Endothelial cell of umbilical vein (primary cell): ENCODE data around the gene RAB25. TPM values are rescaled to one million over a fixed set of nuclear protein-coding genes. Genes with fewer than 3 reads are reported as not detected.
A peak's percentile ranks its signal among the peaks of the same experiment; 100 is the strongest.
"Not testable (repeated sequence)": the region's sequence is repeated elsewhere in the genome, so short reads cannot be mapped to it uniquely, and the experiment has no call there.

Experiments used
- BruUV-seq: library from RNA; stranded (reverse); fragments of 400-500 nt; replicated peaks from 2 replicates; lab custom pipeline; 2021; lab: Mats Ljungman, UMichigan
- CTCF ChIA-PET: fragments of 300-600, 350-600 bp; sonication (Branson Sonifier 250); formaldehyde crosslinking; loops from one replicate; lab custom pipeline; 2021; ENCODE audit warnings: antibody characterized with exemption, inconsistent platforms; lab: Charles Lee
- POLR2A ChIA-PET: fragments of 300-600, 350-600 bp; sonication (Branson Sonifier 250); formaldehyde crosslinking; loops from one replicate; lab custom pipeline; 2021; ENCODE audit warnings: antibody characterized with exemption, inconsistent platforms; lab: Charles Lee
- DNase-seq: peaks from one replicate; pipeline ENCODE4 v3.0.0-alpha.2; 2011; ENCODE audit warnings: low read depth, low spot score
- FAIRE-seq: peaks from 2 replicates; lab custom pipeline; 2011; peaks lifted over from hg19 to GRCh38; lab: Jason Lieb, UNC
- H2AFZ ChIP-seq: 2 replicates; pipeline ENCODE4 v1.6.0; 2012; ENCODE audit warnings: low read depth, low read length, control low read depth, inconsistent platforms
- H3K27ac ChIP-seq: 2 replicates; pipeline ENCODE4 v1.5.1; 2011; ENCODE audit warnings: low read depth, mild to moderate bottlenecking, control low read depth, low read length, moderate library complexity; ENCODE audit not compliant: insufficient read depth
- H3K27me3 ChIP-seq, 2 experiments: 2 replicates each; pipeline versions ENCODE4 v1.6.0 to v1.6.1; 2011; ENCODE audit warnings: low read length in 2 of 2, mixed read lengths in 1 of 2; ENCODE audit not compliant: control insufficient read depth in 2 of 2, insufficient read depth in 2 of 2
- H3K36me3 ChIP-seq, 2 experiments: 2 replicates in 1 of 2; 3 replicates in 1 of 2; pipeline ENCODE4 v1.5.1; 2011; ENCODE audit warnings: low read length in 2 of 2, mild to moderate bottlenecking in 1 of 2, moderate library complexity in 1 of 2; ENCODE audit not compliant: control insufficient read depth in 2 of 2, insufficient read depth in 2 of 2; ENCODE audit errors: extremely low read depth in 1 of 2
- H3K4me1 ChIP-seq: 3 replicates; pipeline ENCODE4 v1.5.1; 2011; ENCODE audit warnings: mild to moderate bottlenecking, low read length; ENCODE audit not compliant: control insufficient read depth, insufficient read depth; ENCODE audit errors: extremely low read depth
- H3K4me2 ChIP-seq: 2 replicates; pipeline ENCODE4 v1.6.1; 2011; ENCODE audit warnings: low read length, control low read depth, mixed read lengths; ENCODE audit not compliant: insufficient read depth
- H3K4me3 ChIP-seq, 3 experiments: fragments of 200-600 bp in 1 of 3; sonication (generic), shearing (Covaris generic) in 1 of 3; replicated peaks in 1 of 3; 2 replicates each; pipeline ENCODE4 v1.5.1; 2011 to 2016; ENCODE audit warnings: control low read depth in 3 of 3, low read length in 3 of 3, mild to moderate bottlenecking in 2 of 3, inconsistent platforms in 1 of 3, low read depth in 1 of 3, moderate library complexity in 1 of 3; ENCODE audit not compliant: insufficient read depth in 1 of 3
- H3K79me2 ChIP-seq: 2 replicates; pipeline ENCODE4 v1.6.0; 2012; ENCODE audit warnings: low read length, inconsistent platforms; ENCODE audit not compliant: control insufficient read depth, insufficient read depth
- H3K9ac ChIP-seq: replicated peaks from 2 replicates; pipeline ENCODE3; 2011; ENCODE audit warnings: low read length, control low read depth; ENCODE audit not compliant: insufficient read depth; ENCODE audit errors: extremely low read depth
- H3K9me1 ChIP-seq: replicated peaks from 3 replicates; pipeline ENCODE4 v1.6.0; 2011; ENCODE audit warnings: mild to moderate bottlenecking, low read length; ENCODE audit not compliant: control insufficient read depth, insufficient read depth; ENCODE audit errors: extremely low read depth
- H3K9me3 ChIP-seq: replicated peaks from 2 replicates; pipeline ENCODE4 v1.5.1; 2012; ENCODE audit warnings: low read length, inconsistent platforms; ENCODE audit not compliant: control insufficient read depth, insufficient read depth
- H4K20me1 ChIP-seq: replicated peaks from 2 replicates; pipeline ENCODE3; 2011; ENCODE audit warnings: mild to moderate bottlenecking, low read length; ENCODE audit not compliant: control insufficient read depth, insufficient read depth; ENCODE audit errors: extremely low read depth
- FOS ChIP-seq: IDR thresholded peaks from 2 replicates; pipeline ENCODE4 v1.6.1; 2011; ENCODE audit warnings: mild to moderate bottlenecking, low read length, moderate library complexity, borderline replicate concordance; ENCODE audit not compliant: insufficient read depth
- GATA2 ChIP-seq: IDR thresholded peaks from 2 replicates; pipeline ENCODE4 v1.7.0; 2011; ENCODE audit warnings: low read depth, mild to moderate bottlenecking, moderate library complexity, mixed read lengths, low read length; ENCODE audit not compliant: insufficient read length, insufficient read depth
- MAX ChIP-seq: IDR thresholded peaks from 2 replicates; pipeline ENCODE4 v1.6.1; 2011; ENCODE audit not compliant: insufficient read depth, insufficient read length
- MYC ChIP-seq: IDR thresholded peaks from one replicate; pipeline ENCODE4 v1.6.1; 2011; ENCODE audit warnings: mild to moderate bottlenecking, low read depth, low read length
- POLR2A ChIP-seq: IDR thresholded peaks from 2 replicates; pipeline ENCODE4 v1.6.1; 2012; ENCODE audit warnings: low read depth, mild to moderate bottlenecking, control low read depth, low read length
- POLR2AphosphoS5 ChIP-seq: IDR thresholded peaks from 2 replicates; pipeline ENCODE4 v1.6.1; 2012; ENCODE audit warnings: low read depth, mild to moderate bottlenecking, control low read depth, low read length, moderate library complexity; ENCODE audit not compliant: insufficient read depth
- dilution Hi-C: fragments of 300-500 bp; cut with MboI; formaldehyde crosslinking; loops from one replicate; pipeline ENCODE4 v1.15.0; 2019; ENCODE audit warnings: low sequenced_read_pairs; ENCODE audit not compliant: extremely low pct_ligation_motif_present
- intact Hi-C: fragments of 100-400 bp; cut with micrococcal nuclease; formaldehyde crosslinking; loops from one replicate; pipeline ENCODE4 v1.10.0; 2022
- polyA plus RNA-seq, 4 experiments: library from polyadenylated mRNA; depleted of rRNA in 3 of 4; stranded (reverse) in 3 of 4; unstranded in 1 of 4; fragments of >200 nt; gene quantifications; 2 replicates each; pipeline versions ENCODE4 v1.2.1 to v1.2.3, GENCODE V29; 2011 to 2012; ENCODE audit warnings: missing spikeins in 1 of 4
- total RNA-seq: library from RNA; stranded (reverse); gene quantifications from 2 replicates; pipeline ENCODE4 v1.2.3, GENCODE V29; 2021

Gene RAB25
- total and polyA plus RNA-seq, 2 donors (not counting 3 experiments of a cell fraction or from before 2014, with no cell fraction given) = not detected

GRCh38 chr1:156115514-156116374 lies 54.8 kb downstream of the RAB25 start:
- peak overlapping the region; percentile 88 for H3K9ac ChIP-seq
- peaks cover 38% of the 10 kb centered on the region for H3K4me1 ChIP-seq
- TSS peak; percentile 63 for BruUV-seq
- H3K27me3 ChIP-seq = no peaks in the 10 kb centered on the region
- POLR2A ChIA-PET = interaction anchor here (1.1 to 3.7 kb wide), 6 partner anchors 8 to 18 kb away, joined by 4 to 55 read pairs (median 12); no protein-coding TSS in a partner anchor
- no peak overlapping the region for H2AFZ ChIP-seq
- peak overlapping the region; percentile 50 for H3K27ac ChIP-seq
- peak; percentile 61 for DNase-seq
- no peaks in the 10 kb centered on the region for H3K9me1 ChIP-seq
- H3K4me2 ChIP-seq = peak overlapping the region; percentile 78
- H4K20me1 ChIP-seq = no peaks in the 10 kb centered on the region
- intact Hi-C loops (no loop called here), dilution Hi-C loops (no loop called here)
- peaks cover 60% of the 10 kb centered on the region for H3K79me2 ChIP-seq
- H3K36me3 ChIP-seq = peaks cover 0 to 4% of the 10 kb centered on the region in 2 experiments
- peak; percentile 84 for FAIRE-seq
- H3K9me3 ChIP-seq = no peaks in the 10 kb centered on the region
- no peak for TF ChIP-seq FOS
- no peak for TF ChIP-seq MYC
- no peak for TF ChIP-seq GATA2
- peak; percentile 77 for TF ChIP-seq POLR2A
- TF ChIP-seq POLR2AphosphoS5 = peak; percentile 42
- no peak for TF ChIP-seq MAX
- H3K4me3 ChIP-seq = peak overlapping the region; percentile 40 to 97 (median 78)
- CTCF ChIA-PET = interaction anchor here (1.2 to 13.3 kb wide), 7 partner anchors 8 to 118 kb away, joined by 3 to 283 read pairs (median 7); no protein-coding TSS in a partner anchor

- H3K27ac ChIP-seq, intact Hi-C loops, H3K9me1 ChIP-seq, H4K20me1 ChIP-seq, H3K36me3 ChIP-seq, dilution Hi-C loops, BruUV-seq, DNase-seq, H3K27me3 ChIP-seq, H2AFZ ChIP-seq, FAIRE-seq, H3K9me3 ChIP-seq: not testable (repeated sequence)
- H3K4me3 ChIP-seq = peak overlapping the region; percentile 40 to 97 (median 78)
- ChIA-PET CTCF (interaction anchor here (1.4 to 13.3 kb wide), 4 partner anchors 10 to 17 kb away, joined by 4 to 283 read pairs (median 58); no protein-coding TSS in a partner anchor), POLR2A (interaction anchor here (2.2 kb wide), 1 partner anchor 10 kb away, joined by 7 read pairs; no protein-coding TSS in a partner anchor)
- peaks cover 70% of the 10 kb centered on the region for H3K79me2 ChIP-seq
- H3K9ac ChIP-seq = peak overlapping the region; percentile 88
- H3K4me2 ChIP-seq = peak overlapping the region; percentile 78
- peaks cover 46% of the 10 kb centered on the region for H3K4me1 ChIP-seq
Observed at GRCh38 chr1:156116731-156117130, 55.8 kb downstream of the RAB25 start.
